Skeletal muscle satellite cell (primary cell): ENCODE data around the gene KIAA1671. TPM values are rescaled to one million over a fixed set of nuclear protein-coding genes. Genes with fewer than 3 reads are reported as not detected.
A peak's percentile ranks its signal among the peaks of the same experiment; 100 is the strongest.
"Not testable (repeated sequence)": the region's sequence is repeated elsewhere in the genome, so short reads cannot be mapped to it uniquely, and the experiment has no call there.

Source experiments
- H3K27me3 ChIP-seq: 2 replicates; pipeline ENCODE4 v1.7.0; 2013; ENCODE audit warnings: low read length; ENCODE audit not compliant: control insufficient read depth, insufficient read depth
- H3K36me3 ChIP-seq: 2 replicates; pipeline ENCODE4 v1.7.0; 2013; ENCODE audit warnings: mild to moderate bottlenecking, control low read depth, low read length; ENCODE audit not compliant: insufficient read depth
- H3K4me1 ChIP-seq: 2 replicates; pipeline ENCODE4 v1.7.0; 2013; ENCODE audit warnings: low read length; ENCODE audit not compliant: control insufficient read depth, insufficient read depth
- H3K4me2 ChIP-seq: 2 replicates; pipeline ENCODE4 v1.7.0; 2013; ENCODE audit warnings: mild to moderate bottlenecking, low read length
- H3K4me3 ChIP-seq: 2 replicates; pipeline ENCODE4 v1.7.0; 2013; ENCODE audit warnings: low read length
- H3K9ac ChIP-seq: 2 replicates; pipeline ENCODE4 v1.7.0; 2013; ENCODE audit warnings: mild to moderate bottlenecking, low read depth, low read length, moderate library complexity
- H3K9me3 ChIP-seq: replicated peaks from 2 replicates; pipeline ENCODE4 v1.7.0; 2013; ENCODE audit warnings: mild to moderate bottlenecking, control low read depth, low read length
- small RNA-seq: library from RNA; depleted of rRNA; stranded (forward); fragments of <200 nt; gene quantifications from one replicate; pipeline ENCODE3, GENCODE V24; 2012

The KIAA1671 gene

GRCh38 chr22:25235547-25236290 is 283.2 kb downstream of the KIAA1671 start:
- H3K9ac ChIP-seq = no peak overlapping the region
- no peak overlapping the region for H3K4me3 ChIP-seq
- no peaks in the 10 kb centered on the region for H3K36me3 ChIP-seq
- peak overlapping the region; percentile 45 for H3K4me2 ChIP-seq
- H3K27me3 ChIP-seq = peaks cover 14% of the 10 kb centered on the region
- H3K4me1 ChIP-seq = no peaks in the 10 kb centered on the region
- H3K9me3 ChIP-seq = no peaks in the 10 kb centered on the region

- Histone ChIP-seq H3K36me3 (no peaks in the 10 kb centered on the region), H3K4me3 (no peak overlapping the region), H3K4me2 (no peak overlapping the region), H3K27me3 (peaks cover 14% of the 10 kb centered on the region), H3K9ac (no peak overlapping the region), H3K4me1 (no peaks in the 10 kb centered on the region), H3K9me3 (no peaks in the 10 kb centered on the region)
These were observed 283.9 kb downstream of the KIAA1671 start for GRCh38 chr22:25236417-25236816.

- H3K4me3 ChIP-seq = no peak overlapping the region
- H3K9ac ChIP-seq = no peak overlapping the region
- H3K4me1 ChIP-seq = no peaks in the 10 kb centered on the region
- H3K9me3 ChIP-seq = no peaks in the 10 kb centered on the region
- H3K36me3 ChIP-seq = no peaks in the 10 kb centered on the region
- no peak overlapping the region for H3K4me2 ChIP-seq
- H3K27me3 ChIP-seq = peaks cover 8% of the 10 kb centered on the region
These were observed 285.0 kb downstream of the KIAA1671 start for GRCh38 chr22:25237503-25237902.

- not testable (repeated sequence) for H3K4me1 ChIP-seq, H3K9ac ChIP-seq, H3K9me3 ChIP-seq, H3K4me3 ChIP-seq, H3K36me3 ChIP-seq, H3K27me3 ChIP-seq, H3K4me2 ChIP-seq
These were observed 285.5 kb downstream of the KIAA1671 start for GRCh38 chr22:25238058-25238457.

Small RNA genes within 50 kb of the gene (small RNA-seq; reads per million reads assigned to genes)
- gene Z99916.2 = not detected
